HS-5 (cell line): Measurements from ENCODE around the gene PCDH9.

Experiments used
- DNase-seq: peaks from one replicate; pipeline ENCODE4 v3.0.0-alpha.2; 2012; ENCODE audit warnings: low read depth

Gene PCDH9

DNA sequence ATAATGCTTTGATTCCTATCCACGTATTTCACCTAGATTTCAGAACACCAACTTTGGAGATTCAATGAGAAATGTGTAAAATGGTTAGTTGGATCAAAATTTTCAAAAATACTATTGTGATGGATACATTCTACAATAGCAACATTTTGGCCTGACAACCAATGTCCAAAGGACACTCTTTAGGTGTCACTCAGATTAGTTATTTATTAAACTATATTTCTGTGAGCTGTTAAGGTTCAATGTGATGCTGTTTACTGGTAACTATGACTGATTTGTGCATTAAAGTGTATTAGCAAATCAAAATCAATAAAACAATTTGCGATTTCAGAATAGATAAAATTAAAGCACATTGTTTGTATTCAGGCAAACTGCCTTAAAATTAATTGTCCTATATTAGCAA, 149.8 kb downstream of the PCDH9 start:
- DNase-seq = no peak

DNA sequence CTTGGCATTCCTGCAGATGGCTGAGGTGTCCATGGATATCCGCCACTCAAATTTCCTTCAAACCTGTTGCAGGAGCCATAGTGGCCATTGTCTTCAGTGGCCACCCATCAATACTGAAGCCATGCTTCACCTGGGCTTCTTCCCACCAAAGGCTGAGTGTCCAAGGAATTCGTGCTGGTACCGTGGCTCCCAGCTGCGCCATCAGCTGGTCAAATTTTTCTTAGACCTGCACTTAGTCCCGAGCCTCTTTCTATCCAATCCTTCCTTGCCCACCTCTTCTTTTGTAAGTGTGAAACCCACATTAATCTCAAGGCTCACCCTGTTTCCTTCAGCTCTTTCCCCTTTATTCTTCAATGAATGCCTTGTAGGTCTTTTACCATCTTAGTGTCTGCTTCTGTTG, 152.1 kb downstream of the PCDH9 start:
- DNase-seq = no peak

DNA sequence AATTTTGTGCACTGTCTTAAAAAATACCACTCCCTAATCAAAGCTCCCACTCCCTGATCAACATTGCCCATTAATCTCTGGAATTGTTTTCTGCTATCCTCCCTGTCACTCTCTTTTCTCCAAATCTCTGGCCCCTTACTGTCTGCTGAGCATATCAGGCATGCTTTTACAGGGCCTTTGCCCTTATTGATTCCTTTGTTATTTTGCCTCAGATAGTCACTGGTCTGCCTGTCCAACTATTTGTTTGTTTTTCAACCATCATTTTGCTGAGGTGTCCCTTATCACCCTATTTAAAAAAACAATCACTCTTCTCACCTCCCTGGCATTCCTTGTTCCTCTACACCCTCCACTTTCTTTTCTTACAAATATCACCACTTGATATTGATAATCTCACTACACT, 153.0 kb downstream of the PCDH9 start:
- DNase-seq = no peak

DNA sequence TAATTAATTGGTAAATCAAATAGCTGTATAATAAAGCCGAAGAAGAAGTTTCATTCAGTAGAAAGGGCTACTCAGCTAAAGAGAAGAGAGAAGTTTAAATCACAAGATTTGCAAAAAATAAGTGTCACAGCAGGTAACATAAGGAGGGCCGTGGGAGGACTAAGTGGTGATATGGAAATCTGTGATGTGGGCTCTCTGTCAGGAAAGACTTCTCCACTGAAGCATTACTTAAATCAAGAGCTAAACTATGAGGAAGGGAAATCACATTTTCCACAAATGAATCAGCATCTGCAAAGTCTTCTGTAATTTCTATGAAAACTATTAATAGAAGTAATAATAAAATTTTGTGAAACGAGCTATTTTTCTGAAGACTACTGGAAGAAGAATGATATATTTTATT, 153.8 kb downstream of the PCDH9 start:
- DNase-seq = no peak

DNA sequence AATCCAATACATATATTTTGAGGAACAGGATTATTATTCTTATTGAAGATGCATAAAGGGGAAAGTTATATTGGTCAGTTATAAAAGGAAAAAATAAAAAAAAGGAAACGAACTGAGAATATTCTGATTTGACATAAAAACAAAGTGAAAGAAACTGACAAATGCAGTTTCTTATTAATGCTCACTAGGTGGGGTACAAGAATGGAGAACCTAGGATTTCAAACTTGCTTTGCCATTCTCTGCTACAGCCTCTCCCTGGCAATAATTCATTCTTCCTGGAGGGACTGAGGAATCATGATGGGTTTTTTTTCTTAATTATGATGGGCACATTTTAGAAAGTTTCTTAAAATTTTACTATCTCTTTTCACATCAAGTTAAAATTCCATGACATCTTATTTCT, 154.9 kb downstream of the PCDH9 start:
- DNase-seq = no peak

DNA sequence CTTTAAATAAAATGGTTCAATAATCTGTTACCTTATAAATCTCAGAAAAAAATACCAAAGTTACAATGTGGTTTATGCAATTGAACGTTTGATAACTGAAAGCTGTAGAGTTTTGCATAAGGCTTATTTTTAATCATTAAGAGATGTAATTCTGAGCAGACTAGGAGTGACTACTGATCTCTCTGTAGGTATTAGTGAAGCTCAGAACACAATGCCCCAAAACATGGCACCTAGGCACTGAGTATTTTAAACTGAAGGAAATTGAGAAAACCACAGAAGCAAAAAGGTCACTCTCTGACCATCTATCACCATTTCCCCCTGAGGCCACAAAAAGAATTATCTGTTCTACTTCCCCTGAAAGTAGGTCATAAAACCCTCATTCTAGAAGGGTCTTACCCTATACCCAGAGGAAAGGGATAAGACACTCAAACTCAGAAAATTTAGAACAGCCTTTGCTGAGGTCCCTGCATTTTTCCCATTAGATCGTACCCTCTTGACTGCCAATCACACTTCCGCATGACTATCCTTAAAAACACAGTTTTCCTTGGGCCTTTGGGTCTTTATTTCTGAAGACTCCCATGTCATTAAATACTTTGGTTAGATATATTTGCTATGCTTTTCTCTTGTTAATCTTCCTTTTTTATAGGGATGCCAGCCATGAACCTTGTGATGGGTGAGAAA, 158.1 kb downstream of the PCDH9 start:
- DNase-seq = no peak

DNA sequence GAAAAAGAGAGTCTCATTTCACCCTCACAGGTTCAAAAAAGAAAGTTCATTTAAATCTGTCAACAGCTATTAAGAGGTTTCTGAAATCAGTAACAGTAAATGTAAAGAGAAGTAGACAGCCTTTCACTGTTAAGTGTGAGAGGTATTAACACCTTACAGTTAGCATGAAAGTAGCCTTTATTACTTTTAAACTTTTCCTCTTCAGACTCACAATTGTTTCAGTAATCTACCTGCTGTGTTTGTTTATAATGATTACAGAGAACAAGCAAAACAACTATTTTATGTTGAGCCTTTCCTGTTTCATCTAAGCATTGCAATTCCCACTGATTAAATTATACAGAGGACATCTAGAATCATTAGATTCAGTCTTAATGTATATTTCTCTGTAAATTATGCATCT, 159.8 kb downstream of the PCDH9 start:
- no peak for DNase-seq

DNA sequence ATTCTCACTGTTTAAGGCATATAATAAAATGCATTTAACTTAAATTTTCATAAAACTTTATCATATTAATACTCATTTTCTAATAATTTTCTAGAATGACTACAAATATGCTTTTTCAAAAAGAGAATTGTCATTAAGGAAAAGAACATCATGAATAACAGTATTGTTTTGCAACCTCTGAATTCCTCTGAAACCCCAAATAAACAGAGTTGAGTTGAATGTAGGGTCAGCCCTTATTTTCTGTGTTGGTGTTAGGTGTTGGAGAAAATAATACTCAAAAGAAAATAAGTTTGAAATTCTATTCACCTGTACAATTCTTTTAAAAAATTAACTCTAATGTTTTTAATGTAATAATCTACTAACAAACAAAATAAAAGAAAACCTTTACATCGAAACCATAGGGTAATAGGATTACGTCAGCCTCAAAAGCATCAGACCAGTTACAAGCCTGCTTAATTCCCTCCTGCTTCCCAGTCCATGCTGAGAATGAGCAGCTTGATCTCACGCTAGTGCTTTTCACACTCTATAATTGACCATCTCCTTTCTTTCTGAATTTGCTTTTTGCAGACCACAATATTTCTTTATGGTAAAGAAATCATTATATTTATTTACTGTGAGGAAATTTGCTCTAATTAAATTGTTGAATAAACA, 160.9 kb downstream of the PCDH9 start:
- no peak for DNase-seq

DNA sequence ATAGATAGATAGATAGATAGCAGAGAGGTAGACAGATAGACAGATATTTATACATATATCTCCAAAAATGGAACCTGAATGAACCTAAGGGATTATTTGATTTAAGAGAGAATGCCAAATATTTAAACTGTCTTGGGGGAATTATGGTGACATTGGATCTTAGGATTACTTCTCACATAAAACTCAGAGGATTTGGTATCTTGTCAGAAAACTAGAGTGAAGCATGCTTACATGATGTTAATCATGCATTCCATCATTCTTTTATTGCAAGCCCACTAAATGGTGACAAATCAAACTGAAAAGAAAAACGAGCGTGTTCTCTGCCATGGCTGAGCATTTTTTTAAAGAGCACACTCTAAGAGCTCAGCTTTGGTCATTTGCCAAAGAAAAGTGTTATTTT, 165.2 kb downstream of the PCDH9 start:
- DNase-seq = no peak

DNA sequence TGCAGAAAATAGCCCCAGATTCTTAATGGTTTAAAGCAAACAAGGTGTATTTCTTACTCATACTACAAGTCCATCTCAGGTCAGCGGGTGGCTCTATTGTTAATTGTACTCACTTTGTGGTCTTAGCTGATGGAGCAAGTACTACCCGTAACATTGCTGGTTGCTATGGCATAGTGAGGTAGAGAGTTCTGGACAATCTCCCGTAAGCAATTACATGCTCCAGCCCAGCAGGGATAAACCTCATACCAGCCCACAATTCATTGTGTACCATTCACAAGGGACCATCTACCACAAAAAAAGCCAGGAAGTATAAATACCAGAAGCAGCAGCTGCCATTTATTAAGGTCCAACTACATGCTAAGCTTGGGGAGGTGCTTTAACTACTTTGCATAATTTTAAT, 167.1 kb downstream of the PCDH9 start:
- no peak for DNase-seq

DNA sequence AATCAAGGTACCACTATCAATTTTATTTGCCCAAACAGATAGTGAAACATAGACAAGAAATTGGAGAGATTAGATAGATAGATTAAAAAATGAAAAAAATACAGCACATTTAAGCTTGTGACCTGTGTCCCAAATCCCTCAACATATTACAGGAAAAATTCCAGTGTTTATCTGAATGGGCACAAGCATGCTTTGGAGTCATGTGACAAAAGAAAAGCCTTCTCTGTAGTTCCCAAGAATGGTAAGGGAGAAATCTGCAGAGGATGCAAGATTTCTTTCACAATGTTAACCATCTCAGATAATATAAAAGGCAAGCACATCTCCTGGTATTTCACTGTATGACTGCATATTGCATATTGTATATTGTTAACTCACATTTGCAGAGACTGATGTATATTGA, 168.0 kb downstream of the PCDH9 start:
- no peak for DNase-seq

DNA sequence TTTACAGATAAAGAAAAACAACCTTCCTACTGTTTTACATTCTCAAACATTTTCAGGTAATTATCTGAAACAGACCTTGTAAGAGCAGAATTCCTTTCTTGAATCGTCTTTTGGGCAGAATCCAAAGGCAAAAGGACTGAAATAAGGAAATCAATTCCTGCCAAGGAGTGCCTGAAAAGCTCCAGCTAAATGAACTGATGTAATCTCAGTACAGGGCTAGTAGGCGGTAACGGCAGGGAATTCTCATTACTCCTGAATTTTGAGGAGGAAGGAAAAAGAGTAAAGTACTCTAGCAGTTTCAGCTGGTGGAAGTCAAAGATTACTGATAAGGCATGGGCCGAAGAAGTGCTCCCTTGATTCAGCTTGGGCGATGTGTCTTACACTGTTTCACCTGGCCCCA, 168.4 kb downstream of the PCDH9 start:
- DNase-seq = no peak

DNA sequence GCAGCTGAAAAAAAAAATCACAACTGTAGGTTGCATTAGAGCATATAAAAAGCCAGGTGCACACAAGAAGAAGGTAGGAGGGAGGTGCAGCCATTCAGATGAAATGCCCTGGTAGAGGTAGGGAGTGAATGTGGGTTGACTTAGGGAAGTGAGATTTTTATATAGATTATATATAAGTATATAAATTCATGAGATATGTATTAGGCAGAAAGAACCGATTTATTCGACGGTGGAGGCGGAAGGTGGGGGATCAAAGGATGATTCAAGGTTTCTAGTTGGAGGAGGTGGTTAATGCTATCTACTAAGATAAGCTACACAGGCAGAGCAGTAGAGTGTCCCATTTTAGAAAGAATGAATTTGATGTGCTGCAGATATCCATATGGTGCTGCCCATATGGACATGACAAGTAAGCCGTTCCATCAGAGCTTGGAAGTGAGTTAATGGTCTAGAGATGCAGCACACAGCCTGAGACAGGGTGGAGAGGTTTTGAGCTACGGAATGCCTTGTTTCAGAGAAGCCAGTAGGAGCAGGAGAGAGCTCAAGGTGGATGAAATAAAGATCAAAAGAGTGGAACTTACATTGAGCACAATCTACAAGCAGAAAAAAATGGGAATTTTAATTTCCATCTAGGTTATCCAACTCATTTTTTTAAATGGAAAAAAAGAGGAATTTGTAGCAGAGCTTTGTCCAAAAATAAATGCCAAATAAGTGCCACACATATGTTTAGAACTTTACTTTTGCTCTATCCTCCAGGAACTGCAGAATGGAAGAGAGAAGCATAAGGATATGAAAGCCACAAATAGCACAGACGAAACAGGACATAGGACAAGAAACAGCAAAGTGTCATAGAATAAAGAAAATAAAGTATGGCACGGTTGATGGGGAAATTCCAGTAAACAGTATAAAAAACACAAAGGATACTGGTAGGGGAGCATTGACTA, 177.3 kb downstream of the PCDH9 start:
- no peak for DNase-seq

DNA sequence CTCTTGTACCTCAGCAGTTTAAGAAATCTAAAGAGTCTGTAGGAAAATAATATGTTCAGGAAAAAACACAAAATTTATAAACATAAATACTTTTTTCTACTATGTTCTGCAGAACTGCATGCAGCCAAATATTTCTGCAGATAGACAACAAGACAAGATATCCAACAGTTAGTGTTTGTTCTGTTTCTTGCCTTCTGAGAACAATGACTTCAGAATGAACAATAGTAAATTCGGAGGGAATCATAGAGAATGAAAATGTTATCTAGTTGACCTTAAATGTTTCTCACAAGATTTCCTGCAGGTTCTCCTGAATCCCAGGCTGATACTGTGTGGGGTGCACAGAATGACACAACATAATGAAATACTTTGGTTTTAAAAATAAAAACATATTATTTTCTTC, 180.4 kb downstream of the PCDH9 start:
- DNase-seq = no peak

DNA sequence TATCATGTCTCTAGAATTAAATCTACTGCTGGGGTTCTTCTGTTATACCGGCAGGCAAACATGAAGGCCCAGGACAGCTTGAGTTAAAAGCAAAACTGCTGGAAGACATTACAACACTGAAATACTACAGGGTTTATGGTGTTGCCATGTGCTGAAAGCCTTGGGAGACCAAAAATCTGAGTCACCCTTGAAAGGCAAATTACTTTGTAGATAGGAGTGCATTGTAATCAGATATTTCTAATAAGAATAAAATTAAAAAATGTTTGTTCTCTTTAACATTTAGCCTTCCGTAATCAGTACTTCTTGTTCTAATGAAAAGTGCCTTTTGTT, 181.3 kb downstream of the PCDH9 start:
- DNase-seq = no peak

DNA sequence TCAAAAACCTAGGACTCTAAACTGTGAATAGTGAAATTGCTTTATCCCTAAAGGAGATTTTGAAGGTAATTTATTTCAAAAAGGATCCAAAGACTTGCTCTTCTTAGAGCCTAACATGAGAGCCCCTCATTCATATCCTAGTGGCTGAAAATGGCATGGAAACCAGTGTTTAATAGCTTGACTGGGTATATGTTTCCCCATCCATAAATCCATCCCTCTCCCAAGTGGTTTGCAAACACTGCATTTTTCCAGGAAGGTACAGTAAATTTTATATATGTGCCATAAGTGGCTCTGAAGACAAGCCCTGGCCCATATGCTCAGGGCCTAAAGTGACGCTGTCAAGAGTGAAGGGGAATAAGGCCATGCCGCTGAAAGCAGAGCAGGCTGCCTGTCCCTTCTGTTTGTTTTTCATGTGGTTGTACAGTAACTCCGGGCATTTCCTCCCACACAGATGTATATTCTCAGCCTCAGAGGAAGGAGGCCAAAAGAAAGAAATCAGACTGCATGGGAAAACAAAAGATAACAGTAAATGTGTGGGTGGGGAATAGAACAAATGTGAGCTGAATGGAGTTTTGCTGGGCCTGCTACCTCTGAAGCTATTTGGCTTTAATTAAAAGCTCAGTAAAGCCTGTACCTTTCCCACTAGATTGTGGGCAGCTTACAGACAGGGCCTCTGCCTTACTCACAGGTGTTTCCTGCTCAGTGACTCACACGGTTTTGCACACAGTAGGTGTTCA, 181.9 kb downstream of the PCDH9 start:
- no peak for DNase-seq

DNA sequence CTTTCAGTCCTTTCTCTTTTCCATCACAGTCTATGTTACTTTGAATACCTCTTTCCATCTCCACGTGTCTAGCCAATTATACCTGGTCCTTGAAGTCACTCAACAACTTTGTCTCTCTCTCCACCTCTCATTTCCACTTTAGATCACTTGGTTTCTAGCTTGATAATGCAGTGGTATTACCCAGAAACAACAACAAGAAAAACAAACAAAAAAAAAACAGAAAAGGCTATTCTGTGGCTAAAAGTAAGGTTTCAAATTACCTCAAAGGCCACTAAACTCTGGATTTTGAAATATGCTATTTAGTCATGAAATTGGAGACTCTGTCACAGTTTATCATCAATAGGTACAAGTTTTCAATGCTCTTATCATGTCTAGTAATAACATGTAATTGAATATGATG, 184.8 kb downstream of the PCDH9 start:
- DNase-seq = no peak

DNA sequence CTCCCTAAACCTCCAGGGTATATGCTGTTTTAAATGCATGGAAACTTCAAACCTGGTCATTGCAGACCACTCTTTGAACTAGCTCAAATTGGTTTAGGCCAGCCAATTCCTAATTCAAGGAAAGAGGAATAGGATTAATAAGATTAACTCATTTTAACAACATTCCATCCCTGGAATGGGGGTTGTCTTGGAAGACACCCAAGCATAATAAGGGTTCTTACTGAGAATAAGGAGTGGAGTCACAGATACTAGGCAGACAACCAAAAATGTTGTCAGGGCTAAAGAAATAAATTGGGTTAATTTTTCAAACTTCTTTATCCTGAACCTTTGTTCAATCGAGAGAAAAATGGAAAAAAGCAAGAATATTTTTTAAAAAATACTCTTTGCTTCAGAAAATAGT, 186.2 kb downstream of the PCDH9 start:
- DNase-seq = no peak

DNA sequence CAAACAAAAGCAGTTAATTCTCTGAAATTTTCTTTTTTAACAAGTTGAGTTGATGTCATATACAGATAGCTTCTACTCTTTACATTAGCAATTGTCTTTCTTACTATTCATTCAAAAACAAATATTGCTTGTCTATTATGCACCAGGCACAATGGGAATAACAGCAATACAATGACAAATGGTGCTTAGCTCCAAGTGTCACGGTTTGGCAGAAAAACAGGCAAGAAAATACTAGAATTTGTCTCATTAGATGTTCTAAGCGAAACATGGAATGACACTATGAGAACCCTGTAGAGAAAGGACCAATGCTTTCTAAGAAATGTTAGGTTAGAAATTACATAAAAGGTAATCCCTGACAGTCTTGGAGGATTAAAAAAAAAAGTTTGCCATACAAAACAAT, 187.6 kb downstream of the PCDH9 start:
- no peak for DNase-seq

DNA sequence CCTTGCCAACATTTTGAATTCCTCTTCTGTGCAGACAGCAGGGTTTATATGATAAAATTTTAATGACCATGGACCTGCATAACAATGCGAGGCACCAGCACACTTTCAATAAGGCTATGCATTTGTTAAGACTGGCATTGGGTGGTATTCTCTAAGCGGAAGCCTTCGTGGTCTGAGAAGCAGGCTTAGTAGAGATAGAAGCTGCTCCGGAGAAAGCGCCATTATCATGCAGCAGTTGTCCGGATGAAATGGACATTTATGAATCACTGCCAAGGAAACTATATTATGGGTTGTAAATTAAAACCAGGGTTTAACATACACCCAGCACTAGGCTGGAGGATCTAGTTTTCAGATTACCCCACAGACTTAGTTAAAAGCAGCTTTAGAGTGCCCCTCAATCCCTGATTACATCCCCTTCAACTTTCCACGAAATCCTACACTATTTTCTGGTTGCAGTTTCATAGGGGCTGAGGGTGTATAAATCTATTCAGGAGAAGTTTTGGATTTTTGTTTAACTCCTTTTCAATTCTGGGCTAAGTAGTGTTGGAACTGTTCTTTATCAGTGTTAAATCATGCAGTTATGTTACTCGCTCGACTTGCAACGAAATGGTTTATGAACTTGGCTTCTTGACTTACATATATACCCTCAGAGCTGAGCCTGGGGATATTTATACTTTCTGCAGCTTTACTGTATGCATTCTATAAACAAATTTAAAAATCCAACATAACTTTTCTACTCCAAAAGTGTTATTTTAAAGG, 193.3 kb downstream of the PCDH9 start:
- DNase-seq = no peak

DNA sequence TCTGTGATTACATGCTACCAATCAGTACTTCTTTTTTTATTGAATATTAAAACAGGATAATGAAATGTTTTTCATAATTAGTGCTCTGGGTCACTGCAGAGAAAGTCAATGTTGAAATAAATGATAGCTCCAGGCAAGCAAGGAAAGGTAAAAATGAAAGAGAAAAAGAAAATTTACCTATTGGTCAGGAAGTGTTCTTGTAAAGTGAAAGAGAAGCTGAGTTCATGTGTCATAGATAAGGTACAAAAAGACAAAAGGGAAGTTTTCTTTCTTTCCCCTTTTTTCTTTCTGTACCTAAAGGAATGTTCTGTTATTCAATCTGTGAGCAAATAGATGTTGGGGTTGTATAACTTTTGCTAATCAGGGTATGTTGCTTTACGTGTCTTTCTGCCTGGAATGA, 197.0 kb downstream of the PCDH9 start:
- DNase-seq = no peak
